Ectodermal cell (in vitro differentiated cells): ENCODE measurements around the gene SIPA1.

Source experiments
- H3K27ac ChIP-seq: 2 replicates; pipeline ENCODE4 v1.7.0; 2013; ENCODE audit warnings: mild to moderate bottlenecking, low read depth, low read length; ENCODE audit not compliant: insufficient read depth, poor library complexity, severe bottlenecking
- H3K27me3 ChIP-seq: 2 replicates; pipeline ENCODE4 v1.7.0; 2013; ENCODE audit warnings: mild to moderate bottlenecking, low read length; ENCODE audit not compliant: insufficient read depth, control insufficient read depth, poor library complexity, severe bottlenecking
- H3K36me3 ChIP-seq: one replicate; pipeline ENCODE4 v1.7.0; 2013; ENCODE audit warnings: low read length; ENCODE audit not compliant: control insufficient read depth, insufficient read depth
- H3K4me1 ChIP-seq: one replicate; pipeline ENCODE4 v1.7.0; 2013; ENCODE audit warnings: low read length; ENCODE audit not compliant: control insufficient read depth, insufficient read depth
- H3K4me3 ChIP-seq: 2 replicates; pipeline ENCODE4 v1.7.0; 2013; ENCODE audit warnings: low read depth, low read length, control low read depth; ENCODE audit not compliant: insufficient read depth
- H3K9me3 ChIP-seq: 2 replicates; pipeline ENCODE4 v1.7.0; 2013; ENCODE audit warnings: mild to moderate bottlenecking, low read length, moderate library complexity; ENCODE audit not compliant: control insufficient read depth
- WGBS, 2 experiments: methylation state at CpG; one replicate each; pipeline ENCODE4 v1.1.7; 2013; ENCODE audit warnings: missing lambda C conversion rate in 2 of 2; 5-methylcytosine and 5-hydroxymethylcytosine counted together

SIPA1 gene

DNA sequence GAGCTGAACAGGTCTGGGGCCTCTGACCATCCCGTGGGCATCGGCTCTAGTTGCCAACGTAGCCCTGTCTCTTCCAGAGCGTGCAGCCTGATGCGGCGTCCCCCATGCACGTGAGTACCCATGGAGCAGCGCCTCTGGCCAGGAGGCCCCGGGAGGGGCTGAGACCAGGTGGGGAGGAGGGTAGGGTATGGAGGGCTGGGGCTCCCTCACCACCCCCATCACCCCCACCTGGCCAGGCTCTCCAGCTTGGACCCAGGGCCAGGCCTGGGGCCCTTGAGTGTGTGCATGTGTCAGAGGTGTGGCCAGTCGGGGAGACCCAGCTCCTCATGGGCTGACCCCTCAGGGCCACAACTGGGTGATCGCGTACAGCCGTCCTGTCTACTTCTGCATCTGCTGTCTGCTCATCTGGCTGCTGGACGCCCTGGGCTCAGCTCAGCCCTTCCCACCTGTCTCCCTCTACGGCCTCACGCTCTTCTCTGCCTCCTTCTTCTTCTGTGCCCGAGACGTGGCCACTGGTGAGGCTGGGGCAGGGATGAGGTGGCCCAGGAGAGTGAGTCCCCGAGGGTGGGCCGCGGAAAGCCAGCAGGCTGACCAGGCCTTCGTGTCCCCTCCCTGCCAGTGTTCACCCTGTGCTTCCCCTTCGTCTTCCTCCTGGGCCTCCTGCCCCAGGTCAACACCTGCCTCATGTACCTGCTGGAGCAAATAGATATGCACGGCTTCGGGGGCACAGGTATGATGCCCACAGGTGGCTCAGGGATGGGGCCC, 13.9 kb upstream of the SIPA1 start:
- Histone ChIP-seq H3K27me3 (no peaks in the 10 kb centered on the region), H3K36me3 (peaks cover 31% of the 10 kb centered on the region)
- 95 to 96% methylated on average over 24 to 25 of the region's 25 CpGs for WGBS, 2 experiments

DNA sequence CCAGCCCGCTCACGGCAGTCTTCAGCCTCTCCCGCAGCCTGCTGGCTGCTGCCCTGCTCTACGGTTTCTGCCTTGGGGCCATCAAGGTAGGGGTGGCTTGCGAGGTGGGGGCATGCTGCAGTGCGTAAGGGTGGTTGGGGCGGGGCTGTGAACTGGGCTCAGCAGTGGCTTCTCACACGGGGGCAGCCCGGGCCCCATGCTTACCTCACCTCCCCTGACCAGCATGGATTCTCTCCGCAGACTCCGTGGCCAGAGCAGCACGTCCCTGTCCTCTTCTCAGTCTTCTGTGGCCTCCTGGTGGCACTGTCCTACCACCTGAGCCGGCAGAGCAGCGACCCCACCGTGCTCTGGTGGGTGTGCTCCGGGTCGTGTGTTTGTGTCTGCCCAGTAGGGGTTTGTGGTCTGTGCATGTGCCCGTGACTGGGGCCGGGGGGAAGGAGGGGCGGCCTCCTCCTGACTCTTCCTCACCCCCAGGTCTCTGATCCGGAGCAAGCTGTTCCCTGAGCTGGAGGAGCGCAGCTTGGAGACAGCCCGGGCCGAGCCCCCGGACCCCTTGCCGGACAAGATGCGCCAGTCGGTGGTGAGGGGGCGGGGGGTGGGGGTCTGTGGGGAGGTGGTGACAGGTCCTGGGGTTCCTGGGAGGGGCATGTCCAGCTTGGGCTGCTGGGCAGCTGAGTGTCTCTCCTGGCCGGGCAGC, 12.8 kb upstream of the SIPA1 start:
- Histone ChIP-seq H3K36me3 (peaks cover 33% of the 10 kb centered on the region), H3K27ac (no peak overlapping the region), H3K27me3 (no peaks in the 10 kb centered on the region), H3K4me3 (no peak overlapping the region), H3K9me3 (no peaks in the 10 kb centered on the region), H3K4me1 (no peaks in the 10 kb centered on the region)
- 94 to 95% methylated on average over 30 of the region's 30 CpGs for WGBS, 2 experiments

More for the DNA sequence above, 13.9 kb upstream of the SIPA1 start:
- H3K4me1 ChIP-seq, result no peaks in the 10 kb centered on the region
- no peak overlapping the region for H3K4me3 ChIP-seq
- H3K9me3 ChIP-seq, result no peaks in the 10 kb centered on the region
- no peak overlapping the region for H3K27ac ChIP-seq

DNA sequence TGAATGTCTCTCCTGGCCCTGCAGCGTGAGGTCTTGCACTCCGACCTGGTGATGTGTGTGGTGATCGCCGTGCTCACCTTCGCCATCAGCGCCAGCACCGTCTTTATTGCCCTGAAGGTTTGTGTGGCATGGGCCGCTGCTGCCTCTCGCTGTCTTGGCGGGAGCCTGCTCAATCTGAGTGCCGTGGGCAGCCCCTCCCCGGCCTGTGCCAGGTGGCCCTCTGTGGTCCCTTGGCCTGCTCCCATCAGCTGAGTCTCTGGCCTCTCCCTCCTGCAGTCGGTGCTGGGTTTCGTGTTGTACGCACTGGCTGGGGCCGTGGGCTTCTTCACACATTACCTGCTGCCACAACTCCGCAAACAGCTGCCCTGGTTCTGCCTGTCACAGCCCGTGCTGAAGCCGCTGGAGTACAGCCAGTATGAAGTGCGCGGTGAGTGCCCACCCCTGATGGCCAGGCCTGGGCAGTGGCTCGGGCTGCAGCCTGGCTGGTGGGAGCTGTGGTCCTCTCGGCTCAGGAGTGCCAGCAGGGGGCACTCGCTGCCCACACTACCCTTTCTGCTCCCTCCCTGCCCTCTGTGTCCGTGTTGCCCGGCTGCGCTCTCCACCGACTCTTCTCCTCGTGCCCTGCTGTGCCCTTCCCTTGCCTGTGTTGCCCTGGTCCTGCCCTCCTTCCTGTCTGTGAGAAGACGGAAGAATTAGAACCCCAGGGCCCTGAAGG, 12.1 kb upstream of the SIPA1 start:
- Histone ChIP-seq H3K36me3 (peaks cover 33% of the 10 kb centered on the region), H3K27ac (no peak overlapping the region), H3K9me3 (no peaks in the 10 kb centered on the region), H3K27me3 (no peaks in the 10 kb centered on the region), H3K4me1 (no peaks in the 10 kb centered on the region), H3K4me3 (no peak overlapping the region)
- WGBS, 2 experiments, result 81 to 82% methylated on average over 30 of the region's 30 CpGs

DNA sequence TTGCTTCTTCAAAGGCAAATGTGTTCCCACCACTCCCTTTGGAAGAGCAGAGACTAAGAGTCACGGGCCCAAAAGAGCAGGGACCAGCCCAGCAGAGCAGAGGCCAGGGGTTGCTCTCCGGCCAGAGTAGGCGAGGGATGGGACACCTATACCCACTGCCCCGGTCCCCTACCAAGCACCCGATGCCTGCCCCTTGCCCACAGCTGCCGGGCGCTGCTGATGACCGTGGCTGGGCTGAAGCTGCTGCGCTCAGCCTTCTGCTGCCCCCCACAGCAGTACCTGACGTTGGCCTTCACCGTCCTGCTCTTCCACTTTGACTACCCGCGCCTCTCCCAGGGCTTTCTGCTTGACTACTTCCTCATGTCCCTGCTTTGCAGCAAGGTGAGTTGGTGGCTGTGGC, 10.7 kb upstream of the SIPA1 start:
- Histone ChIP-seq H3K4me3 (no peak overlapping the region), H3K36me3 (peaks cover 32% of the 10 kb centered on the region), H3K27ac (no peak overlapping the region), H3K9me3 (no peaks in the 10 kb centered on the region), H3K4me1 (no peaks in the 10 kb centered on the region), H3K27me3 (no peaks in the 10 kb centered on the region)
- WGBS, 2 experiments, result 96% methylated on average over 13 of the region's 13 CpGs

DNA sequence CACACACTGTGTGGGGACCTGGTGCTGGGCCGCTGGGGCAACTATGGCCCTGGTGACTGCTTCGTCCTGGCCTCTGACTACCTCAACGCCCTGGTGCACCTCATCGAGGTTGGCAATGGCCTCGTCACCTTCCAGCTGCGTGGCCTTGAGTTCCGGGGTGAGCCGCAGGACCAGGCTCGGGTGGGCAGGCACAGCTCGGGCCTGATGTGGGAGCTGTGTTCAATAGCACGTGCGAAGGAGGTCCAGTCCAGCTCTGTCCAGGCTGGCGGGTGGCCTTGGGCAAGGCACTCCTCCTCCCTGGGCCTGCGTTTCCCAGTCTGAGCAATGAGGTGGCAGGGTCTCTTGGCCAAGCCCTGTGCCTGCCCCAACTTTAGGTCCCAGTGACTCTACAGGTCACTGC, 8.3 kb upstream of the SIPA1 start:
- H3K9me3 ChIP-seq, result no peaks in the 10 kb centered on the region
- H3K4me3 ChIP-seq, result no peak overlapping the region
- no peaks in the 10 kb centered on the region for H3K27me3 ChIP-seq
- no peaks in the 10 kb centered on the region for H3K4me1 ChIP-seq
- H3K36me3 ChIP-seq, result peaks cover 33% of the 10 kb centered on the region
- WGBS, 2 experiments, result 95 to 97% methylated on average over 14 of the region's 14 CpGs
- no peak overlapping the region for H3K27ac ChIP-seq

DNA sequence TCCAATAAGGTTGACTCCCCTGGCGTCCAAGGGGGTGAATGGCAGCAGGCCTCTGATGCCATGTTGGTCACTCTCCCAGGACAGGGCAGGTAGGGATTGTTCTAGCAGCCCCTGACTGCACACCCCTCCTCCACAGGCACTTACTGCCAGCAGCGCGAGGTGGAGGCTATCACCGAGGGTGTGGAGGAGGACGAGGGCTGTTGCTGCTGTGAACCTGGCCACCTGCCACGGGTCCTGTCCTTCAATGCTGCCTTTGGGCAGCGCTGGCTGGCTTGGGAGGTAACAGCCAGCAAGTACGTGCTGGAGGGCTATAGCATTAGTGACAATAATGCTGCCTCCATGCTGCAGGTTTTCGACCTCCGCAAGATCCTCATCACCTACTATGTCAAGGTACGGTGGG, 7.7 kb upstream of the SIPA1 start:
- Histone ChIP-seq H3K9me3 (no peaks in the 10 kb centered on the region), H3K27ac (no peak overlapping the region), H3K4me1 (no peaks in the 10 kb centered on the region), H3K4me3 (no peak overlapping the region), H3K27me3 (no peaks in the 10 kb centered on the region), H3K36me3 (peaks cover 35% of the 10 kb centered on the region)
- 92 to 94% methylated on average over 11 of the region's 11 CpGs for WGBS, 2 experiments

DNA sequence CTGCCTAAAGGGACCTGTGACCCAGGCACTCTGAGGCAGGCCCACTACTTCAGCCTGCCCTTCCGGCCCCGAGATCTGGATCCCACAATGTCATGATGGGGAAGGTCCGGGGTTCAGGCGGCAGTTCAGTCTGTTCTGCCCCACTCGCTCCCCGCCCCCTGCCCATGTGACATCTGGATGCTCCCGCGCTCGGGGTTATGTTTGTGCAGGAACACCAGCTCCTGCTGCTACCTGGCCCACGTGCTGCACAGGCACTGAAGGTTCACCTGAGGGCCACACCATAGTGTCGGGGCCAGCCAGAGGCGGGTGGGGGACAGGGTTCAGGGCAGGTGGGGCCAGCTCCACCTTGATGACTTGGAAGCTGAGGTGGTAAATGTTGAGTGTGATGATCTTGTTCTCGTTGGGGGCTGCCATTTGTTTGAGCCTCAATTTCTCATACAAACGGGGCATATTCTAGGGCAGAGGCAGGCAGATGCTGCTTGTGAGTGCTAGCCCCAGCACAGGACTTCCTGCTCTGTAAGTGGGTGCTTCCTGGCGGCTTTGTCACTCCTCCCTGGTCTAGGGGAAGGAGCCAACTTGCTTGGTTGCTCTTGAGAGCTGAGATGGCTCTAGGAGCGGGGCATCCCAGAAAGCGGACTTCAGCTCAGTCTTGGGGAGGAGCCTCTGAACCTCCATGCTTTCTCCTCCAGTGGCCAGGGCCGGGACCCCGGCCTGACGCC, 4.4 kb upstream of the SIPA1 start:
- WGBS, 2 experiments, result 93 to 95% methylated on average over 20 of the region's 20 CpGs
- no peak overlapping the region for H3K4me3 ChIP-seq
- H3K9me3 ChIP-seq, result no peaks in the 10 kb centered on the region
- H3K27ac ChIP-seq, result no peak overlapping the region
- no peaks in the 10 kb centered on the region for H3K27me3 ChIP-seq
- peaks cover 12% of the 10 kb centered on the region for H3K4me1 ChIP-seq
- H3K36me3 ChIP-seq, result peaks cover 27% of the 10 kb centered on the region

DNA sequence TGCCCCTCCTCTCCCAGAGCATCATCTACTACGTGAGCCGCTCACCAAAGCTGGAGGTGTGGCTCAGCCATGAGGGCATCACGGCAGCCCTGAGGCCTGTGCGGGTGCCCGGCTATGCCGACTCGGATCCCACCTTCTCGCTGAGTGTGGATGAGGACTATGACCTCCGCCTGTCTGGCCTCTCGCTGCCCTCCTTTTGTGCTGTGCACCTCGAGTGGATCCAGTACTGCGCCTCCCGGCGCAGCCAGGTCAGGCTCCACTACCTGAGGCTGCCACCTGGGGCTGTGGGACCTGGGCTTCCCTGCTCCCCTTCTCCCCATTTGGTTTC, 3.8 kb upstream of the SIPA1 start:
- Histone ChIP-seq H3K36me3 (peaks cover 27% of the 10 kb centered on the region), H3K27me3 (no peaks in the 10 kb centered on the region), H3K9me3 (no peaks in the 10 kb centered on the region), H3K27ac (no peak overlapping the region), H3K4me3 (no peak overlapping the region), H3K4me1 (peaks cover 16% of the 10 kb centered on the region)
- 95 to 96% methylated on average over 14 of the region's 14 CpGs for WGBS, 2 experiments

DNA sequence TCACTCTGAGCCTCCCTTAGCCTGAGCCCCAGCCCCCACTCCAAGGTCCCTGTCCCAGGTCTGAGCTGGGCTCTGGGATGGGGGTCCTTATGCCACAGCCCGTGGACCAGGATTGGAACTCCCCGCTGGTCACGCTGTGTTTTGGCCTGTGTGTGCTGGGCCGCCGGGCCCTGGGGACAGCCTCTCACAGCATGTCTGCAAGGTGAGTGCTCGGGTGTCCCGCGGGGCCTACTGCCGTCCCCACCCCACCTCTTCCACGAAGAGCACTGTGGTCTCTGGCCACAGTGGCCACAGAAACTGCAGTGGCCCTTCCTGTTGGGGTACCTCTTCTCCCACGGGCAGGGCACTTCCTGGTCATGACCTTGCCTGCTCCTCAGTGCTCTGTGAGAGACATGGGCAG, 3.5 kb upstream of the SIPA1 start:
- no peak overlapping the region for H3K4me3 ChIP-seq
- H3K27me3 ChIP-seq, result no peaks in the 10 kb centered on the region
- H3K9me3 ChIP-seq, result no peaks in the 10 kb centered on the region
- H3K4me1 ChIP-seq, result peaks cover 16% of the 10 kb centered on the region
- WGBS, 2 experiments, result 93 to 96% methylated on average over 11 of the region's 11 CpGs
- H3K36me3 ChIP-seq, result peaks cover 24% of the 10 kb centered on the region
- no peak overlapping the region for H3K27ac ChIP-seq
